NCI-H2227 (cell line): ENCODE data around the gene LHB.
A peak's percentile ranks its signal among the peaks of the same experiment; 100 is the strongest.

Source experiments
- DNase-seq: peaks from one replicate; lab custom pipeline; 2025; ENCODE audit not compliant: unreplicated experiment; lab: John Stamatoyannopoulos, UW

Gene LHB

DNA sequence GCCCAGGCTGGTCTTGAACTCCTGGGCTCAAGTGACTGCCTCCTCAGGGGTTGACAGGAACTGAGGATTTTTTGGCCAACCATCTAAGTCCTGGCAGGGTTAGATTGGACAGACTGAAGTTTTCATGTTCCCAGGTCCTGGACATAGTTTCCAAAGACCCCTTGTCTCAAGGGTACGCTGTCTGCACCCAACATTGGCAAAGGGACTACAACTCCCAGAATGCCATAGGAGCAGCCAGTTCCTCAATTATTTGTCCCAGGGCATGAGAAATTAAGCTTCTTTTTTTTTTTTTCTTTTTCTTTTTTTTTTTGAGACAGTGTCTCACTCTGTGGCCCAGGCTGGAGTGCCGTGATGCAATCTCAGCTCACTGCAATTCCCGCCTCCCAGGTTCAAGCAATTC, 30.7 kb downstream of the LHB start:
- no peak for DNase-seq

DNA sequence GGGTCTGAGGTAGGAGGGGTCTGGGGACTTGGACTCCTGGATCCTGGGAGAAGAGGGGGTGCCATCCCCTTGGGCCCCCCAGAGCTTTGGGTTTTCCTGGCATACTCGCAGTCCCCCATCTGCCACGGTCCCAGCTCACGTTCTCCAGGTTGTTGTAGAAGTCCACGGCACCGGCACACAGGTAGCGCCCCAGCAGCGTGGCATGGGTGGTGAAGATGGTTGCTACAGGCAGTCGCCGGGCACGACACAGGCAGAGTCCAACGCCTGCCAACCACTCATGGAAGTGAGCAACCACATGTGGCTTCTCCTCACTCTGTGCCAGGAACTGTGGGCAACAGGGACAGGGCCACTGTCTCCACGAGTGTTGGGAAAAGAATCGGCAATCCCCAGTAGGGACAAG, 31.2 kb downstream of the LHB start:
- no peak for DNase-seq

DNA sequence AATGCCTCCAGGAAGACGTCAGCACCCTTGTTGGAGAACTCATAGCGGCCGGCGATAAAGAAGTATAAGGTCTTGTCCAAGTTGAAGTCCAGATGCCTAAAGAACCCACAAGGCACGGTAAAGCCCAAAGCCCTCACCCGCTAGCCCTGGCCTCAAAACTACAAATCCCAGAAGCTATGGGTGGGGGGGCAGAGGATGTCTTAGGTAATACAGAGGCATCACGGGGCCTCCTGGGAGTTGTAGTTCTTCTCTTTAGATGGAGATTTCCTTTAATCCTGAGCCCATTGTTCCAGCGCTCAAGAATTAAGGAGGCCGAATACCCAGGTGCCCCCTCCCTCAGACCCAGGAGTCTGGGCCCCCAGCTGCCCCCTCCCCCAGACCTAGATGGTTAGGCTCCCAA, 34.6 kb downstream of the LHB start:
- no peak for DNase-seq

DNA sequence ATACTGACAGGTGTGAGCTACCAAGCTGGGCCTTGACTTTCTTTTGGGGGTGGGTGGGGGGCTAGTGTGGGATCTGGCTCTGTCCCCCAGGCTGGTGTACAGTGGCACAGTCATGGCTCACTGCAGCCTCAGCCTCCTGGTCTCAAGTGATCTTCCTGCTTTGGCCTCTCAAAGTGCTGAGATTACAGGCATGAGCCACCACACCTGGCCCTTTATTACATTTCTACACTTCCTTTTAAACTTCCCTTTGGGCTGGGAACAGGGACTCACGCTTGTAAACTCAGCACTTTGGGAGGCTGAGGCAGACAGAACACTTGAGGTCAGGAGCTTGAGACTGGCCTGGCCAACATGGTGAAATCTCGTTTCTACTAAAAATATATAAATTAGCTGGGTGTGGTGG, 39.8 kb downstream of the LHB start:
- DNase-seq, result no peak

DNA sequence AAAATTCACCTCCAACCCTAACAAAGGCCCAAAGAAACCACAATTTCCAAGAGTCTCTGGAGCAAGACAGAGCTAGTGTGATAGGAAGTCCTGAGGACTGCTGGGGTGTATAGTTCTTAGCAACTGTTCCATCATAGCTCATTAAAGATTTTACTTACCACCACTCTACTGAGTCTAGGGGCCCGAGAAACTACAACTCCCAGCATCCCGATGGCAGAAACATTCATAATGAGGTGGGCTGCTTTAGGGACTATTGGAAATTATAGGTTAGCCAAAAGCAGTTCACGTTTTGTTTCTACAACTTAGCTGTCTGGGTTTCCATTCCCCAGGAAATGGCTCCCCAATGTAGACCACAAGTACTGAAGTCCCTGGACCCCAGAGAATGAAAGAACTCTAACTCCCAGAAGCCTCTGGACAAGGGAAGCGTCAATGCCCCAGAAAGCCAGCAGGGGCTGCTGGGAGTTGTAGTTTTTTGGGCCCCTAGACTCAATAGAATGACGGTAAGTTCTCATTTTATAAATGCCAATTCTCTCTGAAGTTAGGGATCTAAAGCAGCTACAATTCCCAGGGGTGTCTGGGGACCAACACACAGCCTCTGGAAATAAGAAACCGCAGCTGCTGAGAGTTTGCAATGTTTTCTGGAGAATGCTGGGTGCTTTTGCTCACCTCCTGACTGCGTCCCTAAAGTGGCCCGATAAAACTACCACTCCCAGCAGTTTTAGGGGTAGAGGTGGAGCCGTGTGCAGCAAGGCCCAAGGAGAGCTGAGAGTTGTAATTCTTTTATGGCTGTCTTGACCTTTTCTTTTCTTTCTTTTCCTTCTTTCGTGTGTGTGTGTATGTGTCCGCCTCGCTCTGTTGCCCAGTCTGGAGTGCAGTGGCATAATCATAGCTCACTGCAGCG, 40.7 kb downstream of the LHB start:
- DNase-seq, result peak; percentile 49

DNA sequence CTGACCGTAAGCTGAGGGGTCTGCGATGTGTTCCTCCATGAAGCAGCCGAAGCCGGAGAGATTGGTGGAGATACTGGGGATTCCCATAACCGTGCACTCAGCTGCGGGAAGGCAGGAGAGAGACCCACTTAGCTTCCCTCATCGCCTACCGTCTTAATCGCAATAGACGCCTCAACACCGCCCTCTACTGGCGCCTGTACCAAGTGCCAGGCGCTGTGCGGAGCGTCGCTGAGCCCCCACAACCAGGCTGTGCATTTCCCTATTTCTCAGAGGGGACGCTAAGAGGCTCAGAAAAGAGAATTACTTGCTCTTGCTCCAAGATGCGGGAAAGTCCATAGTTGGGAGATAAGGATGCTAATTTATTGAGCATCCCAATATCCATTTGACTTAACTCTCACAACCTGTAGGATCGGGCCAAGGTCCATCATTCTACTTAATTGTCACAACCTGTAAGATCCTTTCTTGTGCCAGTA, 45.9 kb downstream of the LHB start:
- DNase-seq, result no peak

DNA sequence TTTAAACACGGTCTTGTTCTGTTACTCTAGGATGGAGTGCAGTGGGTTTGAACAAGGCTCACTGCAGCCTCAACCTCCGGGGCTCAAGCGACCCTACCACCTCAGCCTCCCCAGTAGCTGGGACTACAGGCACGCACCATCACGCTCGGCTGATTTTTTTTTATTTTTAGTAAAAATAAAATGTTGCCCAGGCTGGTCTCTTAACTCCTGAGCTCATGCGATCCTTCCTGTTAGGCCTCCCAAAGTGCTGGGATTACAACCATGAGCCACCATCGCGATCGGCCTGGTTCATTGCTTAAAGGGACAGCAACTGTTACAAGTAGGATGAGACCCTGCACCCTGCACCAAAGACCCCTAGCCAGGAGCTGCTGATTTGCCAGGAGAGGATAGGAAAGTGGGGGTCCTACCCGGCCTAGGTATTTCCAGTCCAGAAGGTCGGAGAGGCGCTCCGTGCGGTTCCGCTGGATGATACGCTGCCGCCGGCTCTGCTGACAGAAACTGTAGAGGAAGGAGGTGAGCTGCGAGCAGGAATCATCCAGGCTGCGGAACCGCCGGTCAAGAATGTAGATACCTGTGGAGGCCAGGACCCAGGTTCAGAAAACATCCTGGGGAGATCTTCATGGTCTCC, 46.6 kb downstream of the LHB start:
- no peak for DNase-seq

DNA sequence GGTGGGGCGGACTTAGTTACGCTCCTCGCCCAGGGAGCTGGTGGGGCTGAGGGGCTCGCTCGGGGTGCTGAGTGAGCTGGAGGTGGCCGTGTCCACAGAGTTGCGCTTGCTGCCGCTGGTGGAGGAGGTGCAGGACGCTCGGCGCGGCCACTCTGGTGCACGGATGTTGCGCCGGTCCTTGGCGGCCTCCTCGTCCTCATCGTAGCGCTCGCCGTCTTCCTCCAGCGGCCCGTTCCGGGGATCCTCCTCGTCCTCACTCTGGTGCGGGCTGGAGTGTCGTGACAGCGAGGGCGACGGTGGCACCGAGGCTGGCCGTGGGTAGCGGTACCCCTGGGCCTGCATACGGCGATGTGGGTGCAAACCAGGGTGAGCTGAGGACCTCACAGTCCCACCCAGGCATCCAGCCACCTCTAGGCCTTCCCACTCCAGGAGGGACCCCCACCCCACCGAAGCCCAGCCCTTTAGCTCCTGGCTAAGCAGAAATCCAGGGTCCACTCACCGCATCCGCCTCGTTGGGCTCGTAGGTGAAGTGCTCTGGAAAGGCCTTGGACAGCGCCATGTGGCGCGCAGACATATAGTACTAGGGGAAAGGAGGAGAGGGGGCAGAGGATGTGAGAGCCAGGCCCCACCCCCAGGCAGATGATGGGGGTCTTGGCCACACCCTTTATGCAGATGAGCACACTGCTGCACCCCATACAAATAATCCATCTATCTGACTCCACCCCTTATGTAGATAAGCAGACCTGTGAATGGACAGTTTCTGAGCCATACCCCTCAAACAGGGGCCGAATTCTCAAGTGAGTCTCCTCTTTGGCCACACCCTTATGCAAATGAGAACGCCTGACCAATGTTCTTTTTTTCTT, 47.4 kb downstream of the LHB start:
- DNase-seq, result no peak

DNA sequence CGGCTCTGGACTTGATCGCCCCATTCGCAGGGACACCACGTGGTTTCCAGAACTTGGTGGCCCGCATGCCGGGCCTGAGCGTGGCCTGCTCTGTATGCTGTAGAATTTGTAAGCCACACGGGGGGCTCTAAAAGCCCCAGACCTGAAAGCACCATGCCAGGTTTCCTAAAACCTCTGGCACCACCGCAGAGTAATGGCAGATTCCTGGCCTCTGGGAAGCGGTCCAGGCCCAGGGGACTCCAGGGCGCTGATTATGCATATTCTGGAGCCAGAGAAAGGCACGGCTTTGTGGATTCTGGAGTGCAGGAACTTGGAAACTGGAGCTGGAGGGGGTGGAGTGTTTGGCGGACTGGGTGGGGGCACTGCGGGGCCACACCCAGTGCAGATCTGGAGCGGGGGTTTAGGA, 48.1 kb downstream of the LHB start:
- DNase-seq, result no peak

DNA sequence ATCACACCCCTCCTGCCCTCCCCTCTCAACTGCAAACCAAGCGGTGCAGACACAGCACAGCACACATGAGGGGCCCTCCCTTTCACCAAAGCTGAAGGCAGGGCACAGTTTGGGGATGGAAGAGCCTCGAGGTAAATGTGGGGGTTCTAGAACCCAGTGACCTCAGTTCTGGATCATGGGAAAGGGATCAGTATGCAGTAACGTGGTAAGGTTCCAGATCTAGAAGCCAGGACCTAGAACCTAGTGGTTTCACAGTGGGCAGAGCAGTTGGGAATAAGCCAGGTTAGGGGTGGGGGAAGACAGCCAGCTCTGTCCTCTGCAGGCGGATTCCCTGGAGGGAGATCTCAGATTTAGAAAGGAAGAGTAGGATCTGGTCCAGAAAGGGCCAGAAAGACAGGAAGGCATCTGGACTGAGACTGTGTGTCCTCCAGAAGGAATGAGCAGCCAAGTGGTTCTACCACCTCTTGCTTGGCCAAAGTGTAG, 48.7 kb downstream of the LHB start:
- no peak for DNase-seq

DNA sequence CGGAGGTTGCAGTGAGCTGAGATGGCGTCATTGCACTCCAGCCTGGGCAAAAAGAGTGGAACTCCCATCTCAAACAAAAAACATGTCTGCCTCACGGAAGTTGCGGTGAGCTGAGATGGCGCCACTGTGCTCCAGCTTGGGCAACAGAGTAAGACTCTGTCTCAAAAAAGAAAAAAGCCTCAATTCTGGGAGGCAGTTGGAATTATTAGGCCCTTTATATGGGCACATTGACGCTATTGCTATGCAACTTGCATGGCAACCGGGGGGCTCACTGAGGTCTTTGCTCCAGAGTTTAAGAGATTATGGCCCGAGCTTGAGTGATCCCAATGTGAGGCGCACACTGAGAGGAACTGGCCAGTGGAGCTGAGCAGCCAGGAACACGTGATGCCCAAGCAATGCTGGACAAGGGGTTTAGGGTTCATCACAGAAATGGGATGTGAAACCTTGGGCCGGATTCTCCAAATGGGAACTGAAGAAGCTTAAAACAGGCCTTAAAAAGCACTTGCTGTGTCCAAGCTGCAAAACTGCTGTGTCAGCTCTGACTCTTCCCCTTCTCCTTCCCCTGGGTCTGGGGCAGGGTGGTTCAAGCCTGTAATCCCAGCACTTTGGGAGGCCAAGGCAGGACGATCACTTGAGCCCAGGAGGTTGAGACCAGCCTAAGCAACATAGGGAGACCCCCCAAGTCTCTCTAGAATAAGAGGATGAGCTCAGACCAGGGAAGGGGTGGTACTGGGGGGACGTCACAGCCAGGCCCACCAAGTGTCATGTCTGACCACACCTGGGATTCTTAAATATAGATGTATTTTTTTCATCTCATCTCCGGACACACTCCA, 49.3 kb downstream of the LHB start:
- DNase-seq, result no peak

DNA sequence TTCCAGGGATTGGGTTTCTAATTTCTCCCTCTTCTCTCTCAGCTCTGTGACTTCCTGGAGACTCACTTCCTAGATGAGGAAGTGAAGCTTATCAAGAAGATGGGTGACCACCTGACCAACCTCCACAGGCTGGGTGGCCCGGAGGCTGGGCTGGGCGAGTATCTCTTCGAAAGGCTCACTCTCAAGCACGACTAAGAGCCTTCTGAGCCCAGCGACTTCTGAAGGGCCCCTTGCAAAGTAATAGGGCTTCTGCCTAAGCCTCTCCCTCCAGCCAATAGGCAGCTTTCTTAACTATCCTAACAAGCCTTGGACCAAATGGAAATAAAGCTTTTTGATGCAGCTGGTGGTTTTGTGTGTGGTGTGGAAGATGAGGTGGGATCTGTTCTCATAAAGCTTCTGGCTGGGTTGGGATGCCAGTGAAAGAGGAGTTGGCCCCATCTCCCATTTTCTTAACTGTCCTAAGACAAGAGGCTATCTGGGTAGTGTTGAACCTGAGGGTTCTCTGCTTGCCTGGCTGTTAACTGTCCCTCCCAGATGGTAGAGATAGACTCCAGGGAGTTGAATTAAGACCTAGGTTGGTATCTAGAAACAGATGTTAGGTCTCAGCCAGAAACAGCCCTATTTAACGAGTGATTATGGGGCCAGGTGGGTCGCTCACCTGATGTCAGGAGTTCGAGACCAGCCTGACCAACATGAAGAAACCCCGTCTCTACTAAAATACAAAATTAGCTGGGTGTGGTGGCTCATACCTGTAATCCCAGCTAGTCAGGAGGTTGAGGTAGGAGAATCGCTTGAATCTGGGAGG, 50.1 kb downstream of the LHB start:
- no peak for DNase-seq
